Fibroblast of the aortic adventitia (primary cell): ENCODE results near the gene MKX. TPM values are rescaled to one million over a fixed set of nuclear protein-coding genes. Genes with fewer than 3 reads are reported as not detected.

Experiments
- DNase-seq: peaks from one replicate; pipeline ENCODE4 v3.0.0-alpha.2; 2010; ENCODE audit warnings: low read depth
- H3K4me3 ChIP-seq: 2 replicates; pipeline ENCODE4 v1.5.1; 2011; ENCODE audit warnings: low read depth, mild to moderate bottlenecking, control low read depth, low read length, moderate library complexity
- CTCF ChIP-seq: IDR thresholded peaks from 2 replicates; pipeline ENCODE4 v1.5.1; 2011; ENCODE audit warnings: mild to moderate bottlenecking, low read length, control low read depth, inconsistent platforms; ENCODE audit not compliant: insufficient read depth
- total RNA-seq: library from RNA; depleted of rRNA; stranded (reverse); fragments of >200 nt; gene quantifications from 2 replicates; pipeline ENCODE4 v1.2.3, GENCODE V29; 2012; ENCODE audit warnings: low replicate concordance

The MKX gene
- total RNA-seq, 1 donor: 0.27 TPM

GRCh38 chr10:27747096-27747451 lies 1.5 kb upstream of the MKX start:
- H3K4me3 ChIP-seq: no peak overlapping the region
- no peak for TF ChIP-seq CTCF
- DNase-seq: no peak

GRCh38 chr10:27746397-27747095 lies 927 bp upstream of the MKX start:
- no peak overlapping the region for H3K4me3 ChIP-seq
- TF ChIP-seq CTCF: no peak
- no peak for DNase-seq

- TF ChIP-seq CTCF: no peak
- no peak for DNase-seq
- no peak overlapping the region for H3K4me3 ChIP-seq
These were observed 552 bp downstream of the MKX start for GRCh38 chr10:27744802-27745731.

- DNase-seq: no peak
- no peak for TF ChIP-seq CTCF
- peak overlapping the region; percentile 46 for H3K4me3 ChIP-seq
These were observed 1.5 kb downstream of the MKX start for GRCh38 chr10:27743877-27744801.

- no peak for TF ChIP-seq CTCF
- no peak for DNase-seq
- H3K4me3 ChIP-seq: peak overlapping the region; percentile 61
These were observed 2.4 kb downstream of the MKX start for GRCh38 chr10:27743012-27743876.
